HEK293 (cell line): Measurements from ENCODE around the gene GPR132.

Source experiments
- CTCF ChIA-PET: fragments of 350-600 bp; formaldehyde crosslinking; extraction: SDS; loops from one replicate; lab custom pipeline; 2021; ENCODE audit warnings: antibody characterized with exemption; lab: Yijun Ruan, JAX
- POLR2A ChIA-PET: fragments of 300-600 bp; formaldehyde crosslinking; extraction: SDS; loops from one replicate; lab custom pipeline; 2020; ENCODE audit warnings: antibody characterized with exemption, inconsistent platforms; lab: Yijun Ruan, JAX
- H3K27ac ChIP-seq: fragments of 200-500 bp; sonication (Bioruptor generic); 2 replicates; pipeline ENCODE4 v1.5.1; 2014; ENCODE audit warnings: low read depth, low read length, control low read depth, inconsistent platforms; ENCODE audit errors: extremely low read depth
- H3K36me3 ChIP-seq, 2 experiments: fragments of 200-500 bp in 1 of 2; sonication (Bioruptor generic) in 1 of 2; 1 replicate in 1 of 2; 2 replicates in 1 of 2; pipeline ENCODE4 v1.5.1; 2014 to 2017; ENCODE audit warnings: inconsistent platforms in 2 of 2, low read length in 2 of 2; ENCODE audit not compliant: control insufficient read depth in 2 of 2, insufficient read depth in 1 of 2
- H3K4me1 ChIP-seq: fragments of 200-500 bp; sonication (Bioruptor generic); 2 replicates; pipeline ENCODE4 v1.5.1; 2014; ENCODE audit warnings: mild to moderate bottlenecking, low read length, inconsistent platforms; ENCODE audit not compliant: control insufficient read depth, insufficient read depth
- H3K4me3 ChIP-seq: 2 replicates; pipeline ENCODE4 v1.5.1; 2011; ENCODE audit warnings: low read depth, mild to moderate bottlenecking, control low read depth, low read length, moderate library complexity
- H3K9me3 ChIP-seq: fragments of 200-500 bp; sonication (Bioruptor generic); 2 replicates; pipeline ENCODE4 v1.5.1; 2014; ENCODE audit warnings: low read depth, low read length, inconsistent platforms; ENCODE audit not compliant: control insufficient read depth, insufficient read depth
- CTCF ChIP-seq: fragments of 450-650 bp; formaldehyde crosslinking; IDR thresholded peaks from 2 replicates; pipeline ENCODE4 v1.5.1; 2016; ENCODE audit warnings: missing biosample characterization, missing genetic modification characterization
- KLF1 ChIP-seq: fragments of 450-650 bp; formaldehyde crosslinking; IDR thresholded peaks from 2 replicates; pipeline ENCODE4 v1.5.1; 2016; ENCODE audit warnings: missing biosample characterization, missing genetic modification characterization
- MYNN ChIP-seq: fragments of 450-650 bp; formaldehyde crosslinking; IDR thresholded peaks from 2 replicates; pipeline ENCODE4 v1.5.1; 2016; ENCODE audit warnings: missing biosample characterization, missing genetic modification characterization, borderline replicate concordance
- PRDM6 ChIP-seq: fragments of 450-650 bp; formaldehyde crosslinking; IDR thresholded peaks from 2 replicates; pipeline ENCODE4 v1.5.1; 2017; ENCODE audit warnings: missing biosample characterization, missing genetic modification characterization
- REST ChIP-seq: fragments of 450-650 bp; formaldehyde crosslinking; IDR thresholded peaks from 2 replicates; pipeline ENCODE4 v1.5.1; 2016; ENCODE audit warnings: missing biosample characterization, missing genetic modification characterization
- ZBTB10 ChIP-seq: fragments of 450-650 bp; formaldehyde crosslinking; IDR thresholded peaks from 2 replicates; pipeline ENCODE4 v1.5.1; 2016; ENCODE audit warnings: missing biosample characterization, missing genetic modification characterization
- ZBTB17 ChIP-seq: fragments of 450-650 bp; formaldehyde crosslinking; IDR thresholded peaks from 2 replicates; pipeline ENCODE4 v1.5.1; 2016; ENCODE audit warnings: missing biosample characterization, missing genetic modification characterization
- ZBTB7A ChIP-seq: fragments of 450-650 bp; formaldehyde crosslinking; IDR thresholded peaks from 2 replicates; pipeline ENCODE4 v1.5.1; 2016; ENCODE audit warnings: low read depth, missing biosample characterization, missing genetic modification characterization
- ZFP69B ChIP-seq: fragments of 450-650 bp; formaldehyde crosslinking; IDR thresholded peaks from 2 replicates; pipeline ENCODE4 v1.5.1; 2016; ENCODE audit warnings: missing biosample characterization, missing genetic modification characterization
- ZNF10 ChIP-seq: fragments of 450-650 bp; formaldehyde crosslinking; IDR thresholded peaks from 2 replicates; pipeline ENCODE4 v1.5.1; 2017; ENCODE audit warnings: missing biosample characterization, missing genetic modification characterization
- ZNF16 ChIP-seq: fragments of 450-650 bp; formaldehyde crosslinking; IDR thresholded peaks from 2 replicates; pipeline ENCODE4 v1.5.1; 2016; ENCODE audit warnings: low read depth, missing biosample characterization, missing genetic modification characterization
- ZNF19 ChIP-seq: fragments of 450-650 bp; formaldehyde crosslinking; IDR thresholded peaks from 2 replicates; pipeline ENCODE4; 2016; ENCODE audit warnings: missing biosample characterization, missing genetic modification characterization, low read depth
- ZNF37A ChIP-seq: fragments of 450-650 bp; IDR thresholded peaks from 2 replicates; pipeline ENCODE4 v1.5.1; 2018; ENCODE audit warnings: missing biosample characterization, missing genetic modification characterization
- ZNF521 ChIP-seq: fragments of 450-650 bp; formaldehyde crosslinking; IDR thresholded peaks from 2 replicates; pipeline ENCODE4 v1.5.1; 2017; ENCODE audit warnings: missing biosample characterization, mild to moderate bottlenecking, missing genetic modification characterization
- ZNF548 ChIP-seq: fragments of 450-650 bp; formaldehyde crosslinking; IDR thresholded peaks from 2 replicates; pipeline ENCODE4 v1.5.1; 2016; ENCODE audit warnings: missing biosample characterization, missing genetic modification characterization
- ZNF571 ChIP-seq: fragments of 450-650 bp; formaldehyde crosslinking; IDR thresholded peaks from 2 replicates; pipeline ENCODE4 v1.5.0; 2017; ENCODE audit warnings: missing biosample characterization, missing genetic modification characterization
- ZNF660 ChIP-seq: fragments of 450-650 bp; IDR thresholded peaks from 2 replicates; pipeline ENCODE4 v1.5.1; 2018; ENCODE audit warnings: missing biosample characterization, mild to moderate bottlenecking, missing genetic modification characterization
- ZNF692 ChIP-seq: fragments of 450-650 bp; formaldehyde crosslinking; IDR thresholded peaks from 2 replicates; pipeline ENCODE4 v1.5.1; 2016; ENCODE audit warnings: missing biosample characterization, missing genetic modification characterization
- ZNF701 ChIP-seq: fragments of 450-650 bp; formaldehyde crosslinking; IDR thresholded peaks from 2 replicates; pipeline ENCODE4 v1.5.1; 2016; ENCODE audit warnings: missing biosample characterization, missing genetic modification characterization
- ZSCAN16 ChIP-seq: fragments of 450-650 bp; formaldehyde crosslinking; IDR thresholded peaks from 2 replicates; pipeline ENCODE4 v1.5.1; 2016; ENCODE audit warnings: missing biosample characterization, missing genetic modification characterization
- ZSCAN18 ChIP-seq: fragments of 450-650 bp; formaldehyde crosslinking; IDR thresholded peaks from 2 replicates; pipeline ENCODE4 v1.5.1; 2016; ENCODE audit warnings: missing biosample characterization, missing genetic modification characterization

The GPR132 gene

GRCh38 chr14:105064721-105065143 lies 498 bp downstream of the GPR132 start:
- no peak overlapping the region for H3K4me3 ChIP-seq
- H3K36me3 ChIP-seq, result no peaks in the 10 kb centered on the region
- H3K9me3 ChIP-seq, result no peaks in the 10 kb centered on the region
- H3K27ac ChIP-seq, result no peak overlapping the region
- ChIA-PET CTCF (interaction anchor here (1.4 kb wide), 1 partner anchor 89 kb away, joined by 4 read pairs; no protein-coding TSS in a partner anchor), POLR2A (no interaction called here)
- H3K4me1 ChIP-seq, result no peaks in the 10 kb centered on the region
- no peak for TF ChIP-seq ZBTB7A (tag by site-specific recombination)
- no peak for TF ChIP-seq ZNF660 (tag by site-specific recombination)
- TF ChIP-seq KLF1 (tag by site-specific recombination), result no peak
- no peak for TF ChIP-seq ZNF521 (tag by site-specific recombination)
- no peak for TF ChIP-seq ZNF571 (tag by site-specific recombination)
- TF ChIP-seq ZBTB17 (tag by site-specific recombination), result no peak
- TF ChIP-seq MYNN (tag by site-specific recombination), result no peak
- TF ChIP-seq ZFP69B (tag by site-specific recombination), result no peak
- no peak for TF ChIP-seq ZNF692 (tag by site-specific recombination)
- TF ChIP-seq ZSCAN16 (tag by site-specific recombination), result no peak
- no peak for TF ChIP-seq ZSCAN18

- no peak overlapping the region for H3K4me3 ChIP-seq
- CTCF ChIA-PET, result interaction anchor here (0.6 kb wide), 1 partner anchor 840 kb away, joined by 4 read pairs; no protein-coding TSS in a partner anchor
- H3K27ac ChIP-seq, result no peak overlapping the region
- H3K4me1 ChIP-seq, result no peaks in the 10 kb centered on the region
- H3K9me3 ChIP-seq, result no peaks in the 10 kb centered on the region
- H3K36me3 ChIP-seq, result no peaks in the 10 kb centered on the region
- POLR2A ChIA-PET, result no interaction called here
- TF ChIP-seq ZNF10 (no peak), ZNF16 (tag by site-specific recombination) (no peak), ZNF548 (tag by site-specific recombination) (no peak), ZBTB10 (no peak), KLF1 (tag by site-specific recombination) (no peak), ZNF19 (tag by site-specific recombination) (no peak), ZNF701 (no peak), REST (tag by site-specific recombination) (no peak), CTCF (tag by site-specific recombination) (no peak), ZNF37A (no peak), PRDM6 (no peak)
These were observed 1.2 kb downstream of the GPR132 start for GRCh38 chr14:105064001-105064400.
